C4-2B (cell line): ENCODE results near the gene HRCT1.

Experiments
- H3K27ac ChIP-seq: fragments of 450-650 bp; 2 replicates; pipeline ENCODE4 v1.5.1; 2017
- CTCF ChIP-seq: fragments of 450-650 bp; conservative IDR thresholded peaks from 2 replicates; pipeline ENCODE4 v1.5.1; 2017; ENCODE audit warnings: mild to moderate bottlenecking
- ZFX ChIP-seq: fragments of 450-650 bp; IDR thresholded peaks from 2 replicates; pipeline ENCODE4 v1.6.1; 2017

Gene HRCT1

DNA sequence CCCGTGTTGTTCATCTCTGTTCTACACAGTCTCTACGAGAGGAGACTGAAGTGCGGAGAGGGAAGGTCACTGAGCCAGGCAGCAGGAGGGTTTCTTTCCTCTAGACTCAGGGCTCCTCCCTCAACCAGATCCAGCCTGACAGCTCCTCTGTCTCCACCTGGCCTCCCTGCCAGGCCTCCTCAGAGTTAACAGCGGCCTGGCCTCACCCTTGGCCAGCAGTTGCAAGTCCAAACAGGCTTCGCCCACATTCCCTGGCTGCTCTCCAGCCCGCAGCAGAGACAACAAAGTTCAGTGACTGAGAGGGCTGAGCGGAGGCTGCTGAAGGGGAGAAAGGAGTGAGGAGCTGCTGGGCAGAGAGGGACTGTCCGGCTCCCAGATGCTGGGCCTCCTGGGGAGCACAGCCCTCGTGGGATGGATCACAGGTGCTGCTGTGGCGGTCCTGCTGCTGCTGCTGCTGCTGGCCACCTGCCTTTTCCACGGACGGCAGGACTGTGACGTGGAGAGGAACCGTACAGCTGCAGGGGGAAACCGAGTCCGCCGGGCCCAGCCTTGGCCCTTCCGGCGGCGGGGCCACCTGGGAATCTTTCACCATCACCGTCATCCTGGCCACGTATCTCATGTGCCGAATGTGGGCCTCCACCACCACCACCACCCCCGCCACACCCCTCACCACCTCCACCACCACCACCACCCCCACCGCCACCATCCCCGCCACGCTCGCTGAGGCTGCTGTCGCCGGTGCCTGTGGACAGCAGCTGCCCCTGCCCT lies at the start of gene HRCT1:
Gene HRCT1, plus strand, starts transcription at position 291 of the 768 bp plus-strand sequence. Its CDS starts 86 bp downstream, at position 377.
- TF ChIP-seq ZFX, result no peak
- no peak for TF ChIP-seq CTCF
- peak within 1 kb of the TSS; percentile 29 for H3K27ac ChIP-seq

- TF ChIP-seq CTCF (no peak), ZFX (no peak)
Observed at GRCh38 chr9:35856206-35856605, 49.8 kb upstream of the HRCT1 start.

DNA sequence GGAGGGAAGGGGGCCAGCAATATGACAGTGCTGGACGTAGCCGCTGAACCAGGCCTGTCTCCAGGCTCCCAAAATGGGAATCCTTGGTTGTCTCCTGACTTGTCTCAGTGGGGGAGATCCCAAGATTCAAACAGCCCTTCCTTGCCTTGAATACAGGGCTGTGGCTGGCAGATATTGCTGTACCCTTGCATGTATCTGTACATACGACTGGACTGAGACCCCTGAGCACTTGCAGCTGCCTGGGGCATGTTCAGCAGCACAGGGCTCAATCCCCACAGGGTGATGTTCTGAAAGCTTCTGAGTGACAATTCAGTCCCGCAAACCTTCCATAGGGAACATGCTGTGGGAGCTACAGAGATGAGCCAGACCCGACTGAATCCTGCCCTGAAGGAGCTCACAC lies 49.1 kb upstream of the HRCT1 start:
- no peak overlapping the region for H3K27ac ChIP-seq
- no peak for TF ChIP-seq ZFX
- no peak for TF ChIP-seq CTCF

More at GRCh38 chr9:35856206-35856605, 49.8 kb upstream of the HRCT1 start:
- no peak overlapping the region for H3K27ac ChIP-seq

DNA sequence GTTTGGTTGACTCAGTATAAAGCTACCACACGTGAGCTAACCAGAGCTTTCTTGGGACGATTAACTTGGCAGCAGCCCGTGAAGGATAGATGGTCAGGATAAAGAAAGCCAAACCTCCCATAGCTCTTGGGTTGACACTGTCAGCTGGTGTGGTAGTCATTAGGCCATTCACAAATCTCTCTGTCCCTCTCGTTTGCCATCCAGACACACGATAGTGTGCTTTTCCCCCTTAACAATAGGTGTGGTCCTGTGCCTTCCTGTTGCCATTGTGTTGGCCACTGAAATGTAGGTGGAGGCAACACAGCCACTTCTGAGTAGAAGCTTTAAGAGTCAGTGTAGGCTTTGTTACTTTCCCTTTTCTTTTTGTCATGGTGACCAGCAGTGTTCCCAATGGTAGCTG lies 47.5 kb upstream of the HRCT1 start:
- TF ChIP-seq ZFX, result no peak
- TF ChIP-seq CTCF, result no peak
- no peak overlapping the region for H3K27ac ChIP-seq

DNA sequence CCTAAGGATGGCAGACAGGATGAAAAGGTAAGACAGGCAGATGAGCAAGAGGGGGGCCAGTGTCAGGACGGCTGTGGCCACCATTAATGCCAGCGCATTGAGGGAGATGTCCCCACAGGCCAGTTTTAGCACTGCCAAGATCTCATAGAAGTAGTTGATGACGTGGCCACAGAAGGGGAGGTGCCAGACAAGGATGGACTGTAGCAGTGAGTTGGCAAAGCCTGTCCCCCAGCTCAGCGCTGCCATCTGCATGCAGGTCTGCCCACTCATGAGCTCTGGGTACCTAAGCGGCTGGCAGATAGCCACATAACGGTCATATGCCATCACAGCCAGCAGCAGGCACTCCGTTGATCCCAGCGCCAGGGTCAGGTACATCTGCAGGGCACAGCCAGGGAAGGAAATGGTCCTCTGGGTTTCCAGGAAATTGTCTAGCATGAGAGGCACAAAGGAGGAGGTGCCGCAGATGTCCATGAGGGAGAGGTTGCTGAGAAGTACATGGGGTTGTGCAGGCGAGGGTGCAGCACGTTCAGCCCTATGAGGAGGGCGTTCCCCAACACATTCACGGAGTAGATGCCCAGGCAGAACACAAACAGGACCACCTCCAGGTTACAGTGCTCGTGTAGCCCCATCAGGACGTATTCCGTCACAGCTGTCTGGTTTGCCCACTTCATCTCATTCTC lies 46.6 kb upstream of the HRCT1 start:
- no peak overlapping the region for H3K27ac ChIP-seq
- no peak for TF ChIP-seq CTCF
- no peak for TF ChIP-seq ZFX

DNA sequence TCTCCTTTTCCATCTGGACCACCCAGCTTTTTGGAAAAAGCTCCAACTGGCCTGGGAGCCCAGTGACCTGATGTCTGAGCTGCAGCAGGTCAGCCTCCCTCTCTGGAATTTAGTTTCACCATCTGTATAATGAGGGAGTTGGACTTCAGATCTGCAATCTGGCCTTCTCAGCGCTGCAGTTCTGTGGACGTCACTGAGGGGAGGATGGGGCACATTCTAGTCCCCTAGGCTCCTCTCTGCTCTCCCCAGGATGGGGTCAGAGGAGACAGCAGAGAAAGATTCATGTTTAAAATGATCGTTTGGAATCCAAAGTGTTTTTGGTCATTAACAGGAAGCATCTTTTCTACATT lies 46.0 kb upstream of the HRCT1 start:
- TF ChIP-seq ZFX (no peak), CTCF (no peak)
- no peak overlapping the region for H3K27ac ChIP-seq

DNA sequence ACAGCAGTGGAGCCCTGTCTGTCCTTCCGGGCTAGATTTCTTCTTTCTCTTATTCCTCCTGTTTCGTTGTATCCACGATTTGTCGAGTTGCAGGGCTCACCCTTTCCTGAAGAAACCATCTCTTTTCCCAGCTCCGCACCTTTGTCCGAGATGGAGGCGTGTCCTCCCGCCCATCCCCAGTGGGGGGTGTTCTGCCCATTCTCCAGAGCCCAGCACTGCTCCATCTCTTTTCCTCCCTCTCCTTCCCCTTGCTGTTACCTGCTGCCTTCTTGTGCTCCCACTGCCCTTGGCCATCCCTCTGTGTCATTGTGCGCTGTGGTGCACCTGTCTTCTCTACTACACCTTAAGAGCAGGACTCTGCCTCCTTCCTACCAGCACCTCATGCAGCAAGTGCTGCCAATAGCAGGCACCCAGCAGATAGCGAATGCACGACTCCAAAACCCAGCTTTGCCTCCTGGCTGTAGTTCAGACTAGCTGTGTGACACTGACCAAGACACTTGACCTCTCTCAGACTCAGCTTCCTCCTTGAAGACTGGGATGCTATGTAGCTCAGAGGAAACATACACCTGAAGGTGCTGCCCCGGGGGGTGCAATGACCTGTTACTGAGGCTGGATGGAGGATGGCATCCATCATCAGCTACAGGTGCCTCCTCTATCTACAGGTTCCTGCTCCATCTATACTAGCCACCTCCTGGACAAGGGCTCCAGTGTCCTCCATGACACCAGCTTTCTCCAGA lies 44.7 kb upstream of the HRCT1 start:
- TF ChIP-seq CTCF, result no peak
- TF ChIP-seq ZFX, result no peak

More for the DNA sequence above, 44.7 kb upstream of the HRCT1 start:
- H3K27ac ChIP-seq, result no peak overlapping the region
